M059J (cell line): ENCODE results near the gene NOTCH1. TPM values are rescaled to one million over a fixed set of nuclear protein-coding genes. Genes with fewer than 3 reads are reported as not detected.

Experiments used
- DNase-seq: peaks from one replicate; pipeline ENCODE4 v3.0.0-alpha.2; 2012; ENCODE audit warnings: low read depth
- total RNA-seq: library from RNA; depleted of rRNA; stranded (reverse); fragments of >200 nt; shearing (Covaris generic); gene quantifications from 2 replicates; pipeline ENCODE4 v1.2.3, GENCODE V29; 2014

Gene NOTCH1
- total RNA-seq, 1 experiment from 2014 or later = 12.1 TPM

GRCh38 chr9:136544964-136545691, 720 bp downstream of the NOTCH1 start:
- DNase-seq = no peak

- no peak for DNase-seq
Observed at GRCh38 chr9:136544548-136544963, 1.3 kb downstream of the NOTCH1 start.

GRCh38 chr9:136543830-136544547, 1.9 kb downstream of the NOTCH1 start:
- DNase-seq = no peak

GRCh38 chr9:136543280-136543679, 2.6 kb downstream of the NOTCH1 start:
- DNase-seq = no peak

- DNase-seq = no peak
Observed at GRCh38 chr9:136542241-136543040, 3.4 kb downstream of the NOTCH1 start.

GRCh38 chr9:136541709-136542108, 4.1 kb downstream of the NOTCH1 start:
- no peak for DNase-seq

GRCh38 chr9:136541179-136541578, 4.7 kb downstream of the NOTCH1 start:
- no peak for DNase-seq

GRCh38 chr9:136539427-136540421, 6.1 kb downstream of the NOTCH1 start:
- no peak for DNase-seq

- no peak for DNase-seq
Observed at GRCh38 chr9:136538599-136539426, 7.0 kb downstream of the NOTCH1 start.

- DNase-seq = no peak
Observed at GRCh38 chr9:136537896-136538598, 7.8 kb downstream of the NOTCH1 start.

- DNase-seq = no peak
Observed at GRCh38 chr9:136537411-136537810, 8.4 kb downstream of the NOTCH1 start.

GRCh38 chr9:136536721-136537241, 9.1 kb downstream of the NOTCH1 start:
- no peak for DNase-seq

GRCh38 chr9:136536051-136536720, 9.7 kb downstream of the NOTCH1 start:
- DNase-seq = no peak

- no peak for DNase-seq
Observed at GRCh38 chr9:136535070-136535469, 10.8 kb downstream of the NOTCH1 start.

GRCh38 chr9:136534366-136534765, 11.5 kb downstream of the NOTCH1 start:
- no peak for DNase-seq

GRCh38 chr9:136533775-136534157, 12.1 kb downstream of the NOTCH1 start:
- no peak for DNase-seq

- no peak for DNase-seq
Observed at GRCh38 chr9:136532799-136533774, 12.8 kb downstream of the NOTCH1 start.
